ENCODE data around the gene ZNF747.
"Not testable (repeated sequence)": the region's sequence is repeated elsewhere in the genome, so short reads cannot be mapped to it uniquely, and the experiment has no call there.

ZNF747 gene

GRCh38 chr16:30557957-30558788 is 23.5 kb upstream of the ZNF747 start, which contains the start of gene ZNF764:
Gene ZNF764 (minus strand): TSS chr16:30558374. CDS start chr16:30558182, 192 bp downstream.
- in situ Hi-C loops (cut with MboI; ENCODE audit: low sequenced_read_pairs) = no loop called here

- in situ Hi-C loops (cut with MboI; ENCODE audit: low sequenced_read_pairs) = no loop called here
These were observed 23.0 kb upstream of the ZNF747 start for GRCh38 chr16:30557707-30557956.

DNA sequence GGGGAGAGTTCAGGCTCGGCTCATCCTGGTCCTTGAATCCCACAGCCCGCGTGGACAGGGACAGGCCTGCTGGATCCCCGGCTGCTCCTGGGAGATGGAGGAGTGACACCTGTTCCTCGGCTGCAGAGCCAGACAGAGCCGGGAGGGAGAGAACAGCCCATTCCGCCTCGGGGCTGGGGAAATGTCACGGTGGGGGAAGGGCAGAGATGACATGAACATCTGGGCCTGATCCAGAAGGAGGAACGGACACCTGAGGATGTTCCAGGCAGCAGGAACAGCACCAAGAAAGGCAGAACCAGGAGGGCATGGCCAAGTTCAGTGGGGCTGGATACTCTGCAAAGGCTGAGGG is 21.4 kb upstream of the ZNF747 start:
- in situ Hi-C loops (cut with MboI; ENCODE audit: low sequenced_read_pairs) = no loop called here

DNA sequence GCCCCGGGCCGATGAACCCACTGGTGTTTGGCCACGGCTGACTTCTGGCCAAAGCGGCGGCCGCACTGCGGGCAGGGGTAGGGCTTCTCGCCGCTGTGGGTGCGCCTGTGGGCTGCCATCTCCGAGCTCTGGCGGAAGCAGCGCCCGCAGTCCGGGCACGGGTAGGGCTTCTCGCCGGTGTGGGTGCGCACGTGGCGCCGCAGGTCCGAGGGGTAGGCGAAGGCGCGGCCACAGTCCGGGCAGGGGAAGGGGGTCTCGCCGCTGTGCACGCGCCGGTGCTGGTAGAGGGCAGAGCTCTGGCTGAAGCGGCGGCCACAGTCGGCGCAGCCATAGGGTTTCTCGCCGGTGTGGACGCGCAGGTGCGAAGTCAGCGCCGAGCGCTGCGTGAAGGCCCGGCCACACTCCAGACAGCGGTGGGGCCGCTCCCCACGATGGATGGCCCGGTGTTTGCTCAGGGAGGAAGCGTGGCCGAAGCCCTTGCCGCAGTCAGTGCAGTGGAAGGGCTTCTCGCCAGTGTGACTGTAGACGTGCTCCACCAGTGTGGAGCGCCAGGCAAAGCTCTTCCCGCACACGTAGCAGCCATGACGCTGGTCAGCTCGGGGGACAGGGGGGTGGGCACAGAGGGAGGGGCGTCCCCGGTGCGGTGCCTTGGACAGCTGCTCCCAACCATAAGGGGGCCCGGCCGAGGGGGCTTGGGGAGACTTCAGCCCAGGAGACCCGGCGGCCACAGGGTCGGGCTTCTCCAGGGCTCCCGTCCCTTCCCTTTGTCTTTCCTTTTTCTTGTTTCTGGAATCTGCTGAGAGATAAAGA is 20.9 kb upstream of the ZNF747 start:
- in situ Hi-C loops (cut with MboI; ENCODE audit: low sequenced_read_pairs) = no loop called here

DNA sequence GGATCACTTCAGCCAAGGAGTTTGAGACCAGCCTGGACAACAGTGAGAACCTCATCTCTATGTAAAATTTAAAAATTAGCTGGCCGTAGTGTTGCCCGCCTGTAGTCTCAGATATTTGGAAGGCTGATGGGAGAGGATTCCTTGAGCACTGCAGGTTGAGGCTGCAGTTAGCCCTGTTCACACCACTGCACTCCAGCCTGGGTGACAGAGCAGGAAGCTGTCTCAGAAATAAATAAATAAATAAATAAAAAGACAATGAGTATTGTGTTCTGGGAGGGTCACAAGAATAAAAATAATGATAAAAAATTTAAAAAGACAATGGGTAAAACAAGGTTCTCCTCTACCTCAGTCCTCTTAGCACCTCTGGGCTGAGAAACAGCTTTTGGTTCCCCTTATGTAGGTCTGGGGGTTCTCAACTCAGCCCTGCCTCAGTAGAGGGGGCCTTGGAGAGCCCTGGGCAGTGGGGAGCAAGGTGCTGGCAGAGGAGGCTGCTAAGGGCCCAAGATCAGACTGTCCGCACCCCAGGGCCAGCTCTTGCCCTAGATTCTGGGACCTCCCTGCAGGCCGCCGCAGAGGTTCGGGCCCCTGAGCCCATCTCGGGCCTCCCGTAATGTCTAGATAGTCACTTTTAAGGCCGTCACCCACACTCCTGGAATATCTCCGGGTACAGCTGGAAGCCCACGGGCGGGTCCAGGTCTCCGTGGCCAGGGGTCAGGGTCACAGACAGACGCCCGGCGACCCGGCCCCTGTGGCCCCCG is 20.1 kb upstream of the ZNF747 start:
- in situ Hi-C loops (cut with MboI; ENCODE audit: low sequenced_read_pairs) = no loop called here

DNA sequence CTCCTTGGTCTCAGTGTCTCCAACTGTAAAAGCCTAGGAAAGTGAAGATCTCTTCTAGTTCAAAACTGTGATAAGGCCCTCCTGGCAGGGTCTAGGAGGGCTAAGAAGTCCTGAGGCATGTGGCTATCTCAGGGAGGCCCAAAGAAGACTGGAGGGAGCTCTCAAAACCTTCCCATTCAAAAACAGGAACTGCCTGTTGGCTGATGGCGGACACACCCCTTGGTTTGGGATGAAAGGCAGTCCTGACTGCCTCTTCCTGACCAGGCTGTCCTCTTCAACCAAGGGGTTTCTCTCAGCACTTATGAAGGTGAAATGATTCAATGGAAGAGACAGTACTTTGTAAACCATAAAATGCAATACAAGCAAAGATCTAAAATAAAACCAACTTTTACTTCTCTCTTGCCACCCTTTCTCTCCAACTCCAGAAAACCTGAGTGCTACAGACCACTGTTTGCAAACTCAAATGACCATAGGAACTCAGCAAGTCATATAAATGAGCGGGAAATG is 18.8 kb upstream of the ZNF747 start:
- in situ Hi-C loops (cut with MboI; ENCODE audit: low sequenced_read_pairs) = no loop called here

DNA sequence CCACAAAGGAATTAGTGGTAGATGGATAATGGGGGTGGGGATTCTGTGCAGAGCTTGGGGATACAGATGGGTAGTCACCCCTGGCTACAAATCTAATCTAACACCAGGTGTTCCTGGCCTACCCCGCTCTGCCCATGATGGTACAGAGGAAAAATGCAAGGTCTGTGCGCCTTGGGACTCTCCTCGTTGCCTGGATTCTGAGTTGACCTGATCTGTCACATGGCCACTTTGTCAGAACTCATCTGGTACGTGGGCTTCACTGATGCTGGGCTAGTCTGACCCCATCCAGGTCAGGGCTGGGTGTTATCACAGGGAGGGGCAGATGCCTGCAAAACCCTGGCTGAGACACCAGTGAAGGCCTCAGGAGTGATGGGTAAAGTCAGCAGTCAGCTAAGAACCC is 18.3 kb upstream of the ZNF747 start:
- in situ Hi-C loops (cut with MboI; ENCODE audit: low sequenced_read_pairs) = no loop called here

DNA sequence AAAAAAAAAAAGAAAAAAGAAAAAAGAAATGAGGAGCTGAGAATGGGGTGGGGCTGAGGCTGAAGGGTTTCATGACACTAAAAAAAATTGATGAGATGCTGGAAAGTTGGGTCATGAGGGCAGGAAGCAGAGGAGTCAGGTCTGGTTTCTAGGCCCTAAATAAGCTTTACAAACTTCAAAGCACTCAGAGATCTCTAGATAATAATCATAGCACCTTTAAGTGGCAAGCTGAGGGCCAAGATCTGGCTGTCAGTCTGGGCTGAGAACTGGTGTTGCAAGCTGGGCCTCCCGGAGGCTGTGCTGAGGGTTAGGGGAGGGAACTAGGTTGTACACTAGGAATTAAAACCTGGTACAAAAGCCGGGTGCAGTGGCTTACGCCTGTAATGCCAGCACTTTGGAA is 17.1 kb upstream of the ZNF747 start:
- in situ Hi-C loops (cut with MboI; ENCODE audit: low sequenced_read_pairs) = no loop called here

- in situ Hi-C loops (cut with MboI; ENCODE audit: low sequenced_read_pairs) = no loop called here
These were observed 14.0 kb upstream of the ZNF747 start for GRCh38 chr16:30548416-30549253.

DNA sequence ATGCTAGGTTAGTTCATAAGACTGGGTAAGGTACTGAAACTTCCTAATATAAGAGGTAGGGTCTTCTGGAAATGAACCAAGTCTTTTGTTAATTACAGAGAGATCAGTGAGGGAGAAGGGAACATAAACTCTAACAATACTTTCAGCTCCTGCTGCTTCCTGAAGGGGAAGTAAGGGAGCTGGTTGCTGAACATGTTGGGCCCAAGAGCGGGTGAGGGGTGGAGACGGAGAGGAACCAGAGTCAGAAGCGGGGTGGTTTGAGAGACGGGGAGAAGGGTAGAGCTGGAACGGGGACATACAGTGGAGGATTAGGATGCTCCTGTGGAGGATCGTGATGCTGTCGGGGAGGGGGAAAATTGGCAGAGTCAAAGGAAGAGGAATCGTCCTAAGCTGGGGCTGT is 11.5 kb upstream of the ZNF747 start:
- in situ Hi-C loops (cut with MboI; ENCODE audit: low sequenced_read_pairs) = no loop called here

DNA sequence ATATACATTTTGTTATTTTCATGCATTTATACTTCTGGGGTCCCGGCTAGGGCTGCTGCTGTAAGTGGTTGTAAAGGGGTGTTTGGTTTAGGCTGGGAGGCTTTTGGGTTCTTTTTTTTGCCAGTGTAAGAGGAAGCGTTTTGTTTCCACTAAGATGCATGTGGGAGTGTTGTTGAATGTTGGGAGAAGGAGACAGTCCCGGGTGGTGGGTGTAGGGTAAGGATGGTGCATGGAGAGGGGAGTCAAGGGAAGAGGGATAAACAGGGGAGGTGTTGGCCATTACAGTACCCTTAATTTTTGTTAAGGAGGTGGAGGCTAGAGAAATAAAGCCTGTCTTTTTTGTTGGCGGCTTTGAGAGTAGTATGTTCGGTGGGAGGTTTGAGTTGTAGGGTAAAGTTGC is 8.4 kb upstream of the ZNF747 start:
- in situ Hi-C loops (cut with MboI; ENCODE audit: low sequenced_read_pairs) = no loop called here

DNA sequence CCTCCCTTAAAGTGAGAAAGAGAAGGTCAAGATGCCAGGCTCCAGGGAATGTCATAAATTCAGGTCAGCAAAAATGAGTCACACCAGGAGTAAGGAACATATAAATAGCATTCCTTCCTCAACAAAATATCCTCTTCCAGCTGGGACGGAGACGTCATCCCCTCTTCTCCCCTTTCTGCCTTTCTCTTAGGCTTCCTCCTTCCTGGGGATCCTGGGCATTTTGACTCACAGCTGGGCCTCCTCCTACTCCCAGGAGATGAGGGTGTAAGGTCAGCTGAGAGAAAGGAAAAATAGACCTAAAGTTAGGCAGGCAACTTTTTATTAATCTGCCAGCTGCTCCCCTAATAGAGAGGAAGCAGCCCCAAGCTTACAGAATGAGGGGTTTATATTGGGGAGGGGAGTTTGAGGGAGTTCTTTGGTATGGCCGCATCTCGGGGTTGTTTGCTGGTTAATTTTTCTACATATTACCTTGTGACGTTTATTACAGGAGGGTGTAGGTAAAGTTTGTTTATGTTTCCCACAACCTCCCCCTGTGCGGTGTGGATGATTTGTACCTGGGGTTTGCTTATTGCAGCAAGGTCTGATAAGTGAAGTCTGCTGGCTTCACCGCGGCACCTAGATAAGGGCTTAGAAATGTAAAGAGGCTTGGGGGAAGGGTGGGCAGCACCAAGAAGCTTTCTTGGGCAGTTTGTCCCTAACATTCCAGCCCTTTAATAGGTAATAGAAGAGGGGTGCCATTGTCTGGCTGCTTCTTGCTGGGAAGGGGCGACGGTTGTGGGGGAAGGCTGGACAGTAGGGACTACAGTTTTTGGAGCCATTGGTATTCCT is 7.1 kb upstream of the ZNF747 start:
- in situ Hi-C loops (cut with MboI; ENCODE audit: low sequenced_read_pairs) = no loop called here

DNA sequence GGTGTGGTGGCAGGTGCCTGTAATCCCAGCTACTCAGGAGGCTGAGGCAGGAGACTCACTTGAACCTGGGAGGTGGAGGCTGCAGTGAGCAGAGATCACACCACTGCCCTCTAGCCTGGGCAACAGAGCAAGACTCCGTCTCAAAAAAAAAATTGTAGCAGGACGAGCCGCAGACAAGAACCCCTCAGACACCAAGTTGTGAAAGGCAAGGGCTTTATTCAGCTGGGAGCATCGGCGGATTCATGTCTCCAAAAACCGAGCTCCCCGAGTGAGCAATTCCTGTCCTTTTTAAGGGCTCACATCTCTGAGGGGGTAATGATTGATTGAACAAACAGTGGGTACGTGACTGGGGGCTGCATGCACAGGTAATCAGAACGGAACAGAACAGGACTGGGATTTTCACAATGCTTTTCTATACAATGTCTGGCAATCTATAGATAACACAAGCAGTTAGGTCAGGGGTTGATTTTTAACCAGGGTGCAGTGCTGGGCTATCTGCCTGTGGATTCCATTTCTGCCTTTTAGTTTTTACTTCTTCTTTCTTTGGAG is 6.3 kb upstream of the ZNF747 start:
- in situ Hi-C loops (cut with MboI; ENCODE audit: low sequenced_read_pairs) = not testable (repeated sequence)

GRCh38 chr16:30539986-30540526 is 5.4 kb upstream of the ZNF747 start:
- in situ Hi-C loops (cut with MboI; ENCODE audit: low sequenced_read_pairs) = not testable (repeated sequence)

- in situ Hi-C loops (cut with MboI; ENCODE audit: low sequenced_read_pairs) = no loop called here
These were observed 4.6 kb upstream of the ZNF747 start for GRCh38 chr16:30539000-30539964.

DNA sequence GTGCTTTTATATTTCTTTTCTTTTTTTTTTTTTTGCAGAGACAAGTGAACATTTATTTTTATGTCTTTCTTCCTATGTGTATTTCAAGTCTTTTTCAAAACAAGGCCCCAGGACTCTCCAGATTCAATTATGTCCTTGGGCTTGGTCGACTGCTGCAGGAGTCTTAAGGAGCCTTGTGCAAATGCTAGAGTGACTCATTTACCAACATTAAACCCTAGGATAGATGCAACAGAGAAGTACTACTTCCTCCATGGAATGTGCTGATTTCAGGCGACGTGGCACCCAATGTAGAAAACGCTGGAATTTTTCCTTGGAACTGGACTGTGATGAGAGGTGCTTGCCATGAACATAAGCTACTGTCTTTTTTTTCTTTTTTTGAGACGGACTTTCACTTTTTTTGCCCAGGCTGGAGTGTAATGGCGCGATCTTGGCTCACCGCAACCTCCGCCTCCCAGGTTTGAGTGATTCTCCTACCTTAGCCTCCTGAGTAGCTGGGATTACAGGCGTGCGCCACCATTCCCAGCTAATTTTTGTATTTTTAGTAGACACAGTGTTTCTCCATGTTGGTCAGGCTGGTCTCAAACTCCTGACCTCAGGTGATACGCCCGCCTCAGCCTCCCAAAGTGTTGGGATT is 1.9 kb upstream of the ZNF747 start:
- in situ Hi-C loops (cut with MboI; ENCODE audit: low sequenced_read_pairs) = not testable (repeated sequence)

DNA sequence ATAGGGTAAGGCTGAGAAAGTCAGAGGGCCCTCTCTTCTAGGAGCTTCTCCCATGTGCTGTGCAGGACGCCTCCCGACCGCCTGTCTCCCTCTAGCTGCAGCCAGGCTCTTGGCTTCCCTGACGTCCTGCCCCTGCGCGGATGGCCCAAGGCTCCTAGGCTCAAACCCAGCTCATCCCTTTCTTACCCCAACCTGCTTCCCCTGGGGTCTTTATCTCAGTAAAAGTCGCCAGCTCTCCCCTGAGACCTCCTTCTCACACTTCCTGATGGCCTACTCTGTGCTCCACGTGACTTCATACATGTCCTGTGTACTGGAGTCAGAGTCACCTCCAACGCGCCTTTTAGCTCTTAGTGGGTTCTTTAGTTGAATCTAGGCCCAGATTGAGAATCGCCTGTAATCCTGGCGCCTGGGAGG is 1.1 kb upstream of the ZNF747 start:
- in situ Hi-C loops (cut with MboI; ENCODE audit: low sequenced_read_pairs) = no loop called here

Measured in HL-60/S4 treated with phorbol 12-myristate 13-acetate at 8.2 ng/mL for 4 days and 3 days (cell line).